Panc1 (cell line): ENCODE measurements around the gene CA5A. TPM values are rescaled to one million over a fixed set of nuclear protein-coding genes. Genes with fewer than 3 reads are reported as not detected.

Source experiments
- ATAC-seq: fragments of 200-7000 bp; cut with Tn5 transposase; 2 replicates; pipeline ENCODE4 v1.9.1; 2020; ENCODE audit warnings: mild to moderate bottlenecking, moderate library complexity
- BruUV-seq: library from RNA; stranded (reverse); fragments of 400-500 nt; replicated peaks from 2 replicates; lab custom pipeline; 2021; lab: Mats Ljungman, UMichigan
- CTCF ChIA-PET: fragments of 300-600 bp; sonication (Branson Sonifier 250); formaldehyde crosslinking; loops from one replicate; lab custom pipeline; 2022; ENCODE audit warnings: antibody characterized with exemption; lab: Charles Lee
- POLR2A ChIA-PET: fragments of 300-600 bp; sonication (Branson Sonifier 250); formaldehyde crosslinking; loops from one replicate; lab custom pipeline; 2022; ENCODE audit warnings: antibody characterized with exemption; lab: Charles Lee
- DNase-seq: peaks from one replicate; pipeline ENCODE4 v3.0.0-alpha.2; 2010; ENCODE audit warnings: low read depth, low spot score
- H3K27ac ChIP-seq: 2 replicates; pipeline ENCODE4 v1.5.1; 2011; ENCODE audit warnings: mild to moderate bottlenecking, low read length, inconsistent platforms
- H3K27me3 ChIP-seq: fragments of 200-500 bp; sonication (Bioruptor generic); 2 replicates; pipeline ENCODE4 v1.6.0; 2014; ENCODE audit warnings: low read length, inconsistent platforms; ENCODE audit not compliant: control insufficient read depth, insufficient read depth
- H3K36me3 ChIP-seq: fragments of 200-500 bp; sonication (Bioruptor generic); 2 replicates; pipeline ENCODE4 v1.5.1; 2014; ENCODE audit warnings: inconsistent platforms, mild to moderate bottlenecking, low read length, moderate library complexity; ENCODE audit not compliant: control insufficient read depth, insufficient read depth
- H3K4me1 ChIP-seq: 2 replicates; pipeline ENCODE4 v1.5.1; 2011; ENCODE audit warnings: inconsistent platforms, mild to moderate bottlenecking, low read length, moderate library complexity; ENCODE audit not compliant: control insufficient read depth, insufficient read depth
- H3K4me3 ChIP-seq, 2 experiments: 2 replicates each; pipeline ENCODE4 v1.5.1; 2011 to 2012; ENCODE audit warnings: low read depth in 2 of 2, low read length in 2 of 2, mild to moderate bottlenecking in 2 of 2, inconsistent platforms in 1 of 2, moderate library complexity in 1 of 2
- H3K9me3 ChIP-seq: fragments of 200-500 bp; sonication (Bioruptor generic); 2 replicates; pipeline ENCODE4 v1.5.1; 2014; ENCODE audit warnings: low read depth, mild to moderate bottlenecking, inconsistent platforms, low read length, moderate library complexity; ENCODE audit not compliant: control insufficient read depth, insufficient read depth
- CTCF ChIP-seq: fragments of 450-650 bp; IDR thresholded peaks from 2 replicates; pipeline ENCODE4 v1.5.1; 2017; ENCODE audit warnings: mild to moderate bottlenecking
- POLR2AphosphoS5 ChIP-seq: IDR thresholded peaks from 2 replicates; pipeline ENCODE4 v1.6.1; 2012; ENCODE audit warnings: mild to moderate bottlenecking, low read depth, low read length, moderate library complexity
- REST ChIP-seq, 2 experiments: IDR thresholded peaks; 2 replicates each; pipeline ENCODE4 v1.6.1; 2011 to 2012; ENCODE audit warnings: low read depth in 2 of 2, control low read depth in 1 of 2, low read length in 1 of 2, mild to moderate bottlenecking in 1 of 2, moderate library complexity in 1 of 2; ENCODE audit not compliant: insufficient read depth in 1 of 2
- SIN3A ChIP-seq: IDR thresholded peaks from 2 replicates; pipeline ENCODE4 v1.6.1; 2012; ENCODE audit warnings: low read depth, mild to moderate bottlenecking, low read length, moderate library complexity, borderline replicate concordance; ENCODE audit not compliant: insufficient read depth
- TCF7L2 ChIP-seq: IDR thresholded peaks from 2 replicates; pipeline ENCODE4 v1.6.1; 2011; ENCODE audit warnings: mild to moderate bottlenecking, low read depth, low read length, inconsistent platforms
- in situ Hi-C: cut with HindIII; loops from 2 replicates; pipeline ENCODE4 v1.10.0; 2016; ENCODE audit warnings: low sequenced_read_pairs, low pct_unique_long_range_greater_than_20kb
- intact Hi-C: fragments of 100-400 bp; cut with micrococcal nuclease; formaldehyde crosslinking; loops from one replicate; pipeline ENCODE4 v1.10.0; 2022; ENCODE audit not compliant: unreplicated experiment
- total RNA-seq: library from RNA; stranded (reverse); gene quantifications from one replicate; pipeline ENCODE4 v1.2.1, GENCODE V29; 2021; ENCODE audit not compliant: unreplicated experiment

The CA5A gene
- total RNA-seq, 1 experiment from 2014 or later, result not detected

GRCh38 chr16:87856791-87857228 lies 79.5 kb downstream of the CA5A start:
- in situ Hi-C loops (no loop called here), intact Hi-C loops (no loop called here)
- Histone ChIP-seq H3K27me3 (no peaks in the 10 kb centered on the region), H3K4me3 (peak overlapping the region in 1 of 2 experiments; percentile 37; a peak in 3 of 4 replicates), H3K27ac (peak overlapping the region; percentile 69), H3K4me1 (peaks cover 63% of the 10 kb centered on the region), H3K36me3 (no peaks in the 10 kb centered on the region), H3K9me3 (no peaks in the 10 kb centered on the region)
- no peak for TF ChIP-seq TCF7L2
- no peak for TF ChIP-seq CTCF
- DNase-seq, result no peak
- ATAC-seq, result peak; percentile 6; the same call in 1 of the 2 replicates
- ChIA-PET CTCF (no interaction called here), POLR2A (interaction anchor here (0.6 kb wide), 1 partner anchor 382 kb away, joined by 5 read pairs; no protein-coding TSS in a partner anchor)
- no TSS peak for BruUV-seq

- Histone ChIP-seq H3K27me3 (no peaks in the 10 kb centered on the region), H3K36me3 (peaks cover 1% of the 10 kb centered on the region), H3K4me1 (peaks cover 63% of the 10 kb centered on the region), H3K27ac (peak overlapping the region; percentile 69), H3K4me3 (peak overlapping the region in 1 of 2 experiments; percentile 37; a peak in 2 of 4 replicates), H3K9me3 (no peaks in the 10 kb centered on the region)
- DNase-seq, result no peak
- POLR2A ChIA-PET, result interaction anchor here (0.6 kb wide), 1 partner anchor 383 kb away, joined by 5 read pairs; no protein-coding TSS in a partner anchor
- in situ Hi-C loops (no loop called here), intact Hi-C loops (no loop called here)
- CTCF ChIA-PET, result no interaction called here
- BruUV-seq, result no TSS peak
- ATAC-seq, result peak; percentile 34
- TF ChIP-seq POLR2AphosphoS5, result no peak
- 0 out of 2 replicates have a peak, but pooled peaks have one; percentile 36 for TF ChIP-seq SIN3A
- 0 out of 2 replicates have a peak, but pooled peaks have one; percentile 23 for TF ChIP-seq TCF7L2
Measured at GRCh38 chr16:87855852-87856715, 80.2 kb downstream of the CA5A start.

- H3K4me1 ChIP-seq, result peaks cover 65% of the 10 kb centered on the region
- DNase-seq (no peak), ATAC-seq (no peak)
- no TSS peak for BruUV-seq
- H3K9me3 ChIP-seq, result no peaks in the 10 kb centered on the region
- TF ChIP-seq CTCF (no peak), SIN3A (no peak), POLR2AphosphoS5 (no peak), TCF7L2 (no peak), REST (IDR thresholded peaks at IDR 0.05; ENCODE audit: insufficient read depth in 1 of 2, low read depth in 2 of 2, low read length in 1 of 2) (no peak)
- peaks cover 4% of the 10 kb centered on the region for H3K36me3 ChIP-seq
- H3K4me3 ChIP-seq, result no peak overlapping the region
- intact Hi-C loops, result no loop called here
- ChIA-PET CTCF (no interaction called here), POLR2A (no interaction called here)
- H3K27me3 ChIP-seq, result no peaks in the 10 kb centered on the region
- peak overlapping the region; percentile 71 for H3K27ac ChIP-seq
- in situ Hi-C loops, result no loop called here
Measured at GRCh38 chr16:87854907-87855683, 81.2 kb downstream of the CA5A start.
